Liver (tissue), 9 donors: Measurements from ENCODE around the gene TRAPPC5. TPM values are rescaled to one million over a fixed set of nuclear protein-coding genes. Genes with fewer than 3 reads are reported as not detected.

Experiments
- DNase-seq: peaks from one replicate; pipeline ENCODE4 v3.0.0-alpha.2; 2017; ENCODE audit warnings: low spot score
- H3K27ac ChIP-seq, 2 donors: one replicate each; pipeline ENCODE4 v1.7.0; 2013; ENCODE audit warnings: inconsistent platforms in 2 of 2, low read length in 2 of 2, control low read depth in 1 of 2, low read depth in 1 of 2, mild to moderate bottlenecking in 1 of 2
- H3K27me3 ChIP-seq, 4 donors: one replicate each; pipeline versions ENCODE4 v1.6.1 to v1.7.0; 2013; ENCODE audit warnings: low read length in 3 of 4, inconsistent platforms in 1 of 4, mild to moderate bottlenecking in 1 of 4, moderate library complexity in 1 of 4; ENCODE audit not compliant: control insufficient read depth in 4 of 4, insufficient read depth in 4 of 4
- H3K36me3 ChIP-seq, 4 donors: one replicate each; pipeline versions ENCODE4 v1.6.1 to v1.7.0; 2013; ENCODE audit warnings: low read length in 3 of 4, mild to moderate bottlenecking in 3 of 4, low read depth in 1 of 4, moderate library complexity in 1 of 4; ENCODE audit not compliant: control insufficient read depth in 4 of 4, insufficient read depth in 3 of 4
- H3K4me1 ChIP-seq, 4 donors: one replicate each; pipeline versions ENCODE4 v1.6.1 to v1.7.0; 2013; ENCODE audit warnings: low read length in 3 of 4, mild to moderate bottlenecking in 3 of 4, moderate library complexity in 1 of 4; ENCODE audit not compliant: control insufficient read depth in 4 of 4, insufficient read depth in 4 of 4
- H3K4me3 ChIP-seq, 3 donors: one replicate each; pipeline versions ENCODE4 v1.6.1 to v1.7.0; 2013; ENCODE audit warnings: low read length in 3 of 3, control low read depth in 1 of 3, low read depth in 1 of 3, mild to moderate bottlenecking in 1 of 3
- H3K9ac ChIP-seq, 2 donors: one replicate each; pipeline ENCODE4 v1.7.0; 2013; ENCODE audit warnings: low read length in 2 of 2, mild to moderate bottlenecking in 2 of 2, moderate library complexity in 2 of 2, control low read depth in 1 of 2, low read depth in 1 of 2
- H3K9me3 ChIP-seq, 4 donors: one replicate each; pipeline versions ENCODE4 v1.6.1 to v1.7.0; 2013; ENCODE audit warnings: low read length in 3 of 4; ENCODE audit not compliant: control insufficient read depth in 4 of 4
- ATF3 ChIP-seq: IDR thresholded peaks from 2 replicates; pipeline ENCODE4 v1.6.1; 2016; ENCODE audit warnings: antibody characterized with exemption
- CTCF ChIP-seq: fragments of 150-350 bp; IDR thresholded peaks from 2 replicates; pipeline ENCODE4 v1.5.1; 2017; ENCODE audit warnings: improper control_type of control experiment, low read depth, low read length; ENCODE audit not compliant: missing input control
- EGR1 ChIP-seq, 2 donors: IDR thresholded peaks; 2 replicates each; pipeline ENCODE4 v1.6.1; 2016 to 2018; ENCODE audit warnings: antibody characterized with exemption in 2 of 2, low read depth in 2 of 2
- FOXA2 ChIP-seq: IDR thresholded peaks from 2 replicates; pipeline ENCODE4 v1.6.1; 2016; ENCODE audit warnings: antibody characterized with exemption
- GABPA ChIP-seq, 2 donors: IDR thresholded peaks in 1 of 2; conservative IDR thresholded peaks in 1 of 2; 2 replicates each; pipeline ENCODE4 v1.6.1; 2016; ENCODE audit warnings: antibody characterized with exemption in 2 of 2, mild to moderate bottlenecking in 1 of 2, moderate library complexity in 1 of 2
- HNF4A ChIP-seq, 2 donors: conservative IDR thresholded peaks; 2 replicates each; pipeline ENCODE4 v1.6.1; 2016; ENCODE audit warnings: antibody characterized with exemption in 2 of 2, mild to moderate bottlenecking in 2 of 2
- HNF4G ChIP-seq: IDR thresholded peaks from 2 replicates; pipeline ENCODE4 v1.6.1; 2016; ENCODE audit warnings: antibody characterized with exemption
- JUND ChIP-seq, 2 donors: IDR thresholded peaks; 2 replicates each; pipeline ENCODE4 v1.6.1; 2016; ENCODE audit warnings: antibody characterized with exemption in 2 of 2
- MAX ChIP-seq: IDR thresholded peaks from 2 replicates; pipeline ENCODE4 v1.6.1; 2016; ENCODE audit warnings: antibody characterized with exemption
- NR2F2 ChIP-seq: IDR thresholded peaks from 2 replicates; pipeline ENCODE4 v1.6.1; 2016; ENCODE audit warnings: antibody characterized with exemption
- RAD21 ChIP-seq, 2 donors: IDR thresholded peaks; 2 replicates each; pipeline ENCODE4 v1.6.1; 2016; ENCODE audit warnings: antibody characterized with exemption in 2 of 2, mild to moderate bottlenecking in 2 of 2
- REST ChIP-seq: IDR thresholded peaks from 2 replicates; pipeline ENCODE4 v1.6.1; 2016; ENCODE audit warnings: antibody characterized with exemption, mild to moderate bottlenecking
- RXRA ChIP-seq, 2 donors: IDR thresholded peaks; 2 replicates each; pipeline ENCODE4 v1.6.1; 2017 to 2018; ENCODE audit warnings: antibody characterized with exemption in 2 of 2, mild to moderate bottlenecking in 1 of 2
- SP1 ChIP-seq: IDR thresholded peaks from 2 replicates; pipeline ENCODE4 v1.6.1; 2018; ENCODE audit warnings: antibody characterized with exemption, mild to moderate bottlenecking
- TAF1 ChIP-seq: conservative IDR thresholded peaks from 2 replicates; pipeline ENCODE4 v1.6.1; 2016; ENCODE audit warnings: antibody characterized with exemption, mild to moderate bottlenecking
- YY1 ChIP-seq: IDR thresholded peaks from 2 replicates; pipeline ENCODE4 v1.6.1; 2016; ENCODE audit warnings: antibody characterized with exemption, mild to moderate bottlenecking
- ZBTB33 ChIP-seq: IDR thresholded peaks from 2 replicates; pipeline ENCODE4 v1.6.1; 2016; ENCODE audit warnings: antibody characterized with exemption
- whole genome bisulfite sequencing: extraction: QIAGEN DNeasy Blood & Tissue Kit; methylation state at CpG from one replicate; pipeline ENCODE4 v1.1.7; 2013; 5-methylcytosine and 5-hydroxymethylcytosine counted together
- polyA plus RNA-seq, 2 donors: library from polyadenylated mRNA; stranded (reverse) in 1 of 2; unstranded in 1 of 2; fragments of 200-250 nt in 1 of 2; fragments of >200 nt in 1 of 2; fragmentation: Nextera tagmentation in 1 of 2; extraction: Ambion mirVana in 1 of 2; gene quantifications; one replicate each; pipeline versions ENCODE4 v1.2.1 to v1.2.3, GENCODE V29; 2013 to 2015
- total RNA-seq, 2 donors: library from RNA; depleted of rRNA; stranded (reverse); fragments of >200 nt; gene quantifications; one replicate each; pipeline ENCODE4 v1.2.3, GENCODE V29; 2014
- donor health status: healthy.
- donor health status: healthy.
- donor health status: healthy.
- donor health status: healthy.
- donor health status: healthy.

The TRAPPC5 gene
- total and polyA plus RNA-seq, 4 donors: 22.5 to 130 (median 55.2) TPM

- H3K9me3 ChIP-seq: no peaks in the 10 kb centered on the region
- no peak overlapping the region for H3K4me3 ChIP-seq
- H3K36me3 ChIP-seq: peaks cover 0 to 3% (median 0%) of the 10 kb centered on the region in 4 donors
- no peak for DNase-seq
- H3K9ac ChIP-seq: no peak overlapping the region
- TF ChIP-seq HNF4A (conservative IDR thresholded peaks at IDR 0.05) (no peak), FOXA2 (no peak), ATF3 (no peak), TAF1 (no peak), MAX (no peak), RAD21 (IDR thresholded peaks at IDR 0.05) (no peak), REST (no peak)
- H3K27me3 ChIP-seq: no peaks in the 10 kb centered on the region
- peaks cover 0 to 5% (median 0%) of the 10 kb centered on the region in 4 donors for H3K4me1 ChIP-seq
- 85% methylated on average over 20 of the region's 20 CpGs for WGBS
- H3K27ac ChIP-seq: no peak overlapping the region
Observed at GRCh38 chr19:7645656-7646425, 34.8 kb upstream of the TRAPPC5 start.

GRCh38 chr19:7646426-7646700, 34.3 kb upstream of the TRAPPC5 start:
- no peak overlapping the region for H3K4me3 ChIP-seq
- no peaks in the 10 kb centered on the region for H3K9me3 ChIP-seq
- WGBS: 93% methylated on average over 8 of the region's 8 CpGs
- H3K27me3 ChIP-seq: no peaks in the 10 kb centered on the region
- H3K4me1 ChIP-seq: peaks cover 0 to 5% (median 0%) of the 10 kb centered on the region in 4 donors
- no peak for TF ChIP-seq RXRA (IDR thresholded peaks at IDR 0.05)
- TF ChIP-seq JUND (IDR thresholded peaks at IDR 0.05): no peak
- TF ChIP-seq CTCF: no peak
- no peak for TF ChIP-seq REST
- no peak for TF ChIP-seq HNF4G
- TF ChIP-seq YY1: no peak
- TF ChIP-seq HNF4A (conservative IDR thresholded peaks at IDR 0.05): no peak
- no peak for TF ChIP-seq TAF1
- no peak for TF ChIP-seq ZBTB33
- no peak for TF ChIP-seq SP1
- no peak for TF ChIP-seq GABPA (IDR thresholded peaks at IDR 0.05 in 1 of 2, conservative IDR thresholded peaks at IDR 0.05 in 1 of 2)
- TF ChIP-seq EGR1 (IDR thresholded peaks at IDR 0.05; ENCODE audit: low read depth in 2 of 2): no peak
- TF ChIP-seq ATF3: no peak
- TF ChIP-seq NR2F2: no peak
- TF ChIP-seq MAX: no peak
- no peak overlapping the region for H3K27ac ChIP-seq
- no peak overlapping the region for H3K9ac ChIP-seq
- H3K36me3 ChIP-seq: peaks cover 0 to 3% (median 0%) of the 10 kb centered on the region in 4 donors
- no peak for DNase-seq
